T-helper 17 cell (primary cell): ENCODE measurements around the gene DNAH2. TPM values are rescaled to one million over a fixed set of nuclear protein-coding genes. Genes with fewer than 3 reads are reported as not detected.
A peak's percentile ranks its signal among the peaks of the same experiment; 100 is the strongest.
"Not testable (repeated sequence)": the region's sequence is repeated elsewhere in the genome, so short reads cannot be mapped to it uniquely, and the experiment has no call there.

Source experiments
- ATAC-seq: fragments of 150-1000 bp; cut with Tn5 transposase; 2 replicates; pipeline ENCODE4 v1.10.0; 2021; ENCODE audit warnings: mild to moderate bottlenecking, moderate library complexity
- DNase-seq, 3 donors: peaks; one replicate each; pipeline versions ENCODE4 v3.0.0 to v3.0.0-alpha.2; 2020 to 2021
- H3K9me3 ChIP-seq: one replicate; pipeline ENCODE4 v1.7.0; 2013; ENCODE audit warnings: low read length, mild to moderate bottlenecking; ENCODE audit not compliant: control insufficient read depth, poor library complexity, severe bottlenecking
- H3K27ac Mint-ChIP-seq: one replicate; pipeline ENCODE4 v1.8.0; 2022; ENCODE audit warnings: mild to moderate bottlenecking, moderate library complexity, mixed read lengths
- H3K27me3 Mint-ChIP-seq: one replicate; pipeline ENCODE4 v1.8.0; 2022; ENCODE audit warnings: mixed read lengths
- H3K36me3 Mint-ChIP-seq: one replicate; pipeline ENCODE4 v1.8.0; 2022; ENCODE audit warnings: low read depth, mixed read lengths
- H3K4me1 Mint-ChIP-seq: one replicate; pipeline ENCODE4 v1.8.0; 2022; ENCODE audit warnings: mild to moderate bottlenecking, mixed read lengths
- H3K4me3 Mint-ChIP-seq: one replicate; pipeline ENCODE4 v1.8.0; 2022; ENCODE audit warnings: mild to moderate bottlenecking, moderate library complexity, mixed read lengths
- total RNA-seq, 4 donors: library from RNA in 2 of 4; stranded (reverse) in 2 of 4; gene quantifications; one replicate each; pipeline ENCODE4 v1.2.3 and lab custom pipeline; 2022 to 2026

The DNAH2 gene
- total RNA-seq, 2 donors from 2014 or later = 0.31 TPM; not detected in 1

DNA sequence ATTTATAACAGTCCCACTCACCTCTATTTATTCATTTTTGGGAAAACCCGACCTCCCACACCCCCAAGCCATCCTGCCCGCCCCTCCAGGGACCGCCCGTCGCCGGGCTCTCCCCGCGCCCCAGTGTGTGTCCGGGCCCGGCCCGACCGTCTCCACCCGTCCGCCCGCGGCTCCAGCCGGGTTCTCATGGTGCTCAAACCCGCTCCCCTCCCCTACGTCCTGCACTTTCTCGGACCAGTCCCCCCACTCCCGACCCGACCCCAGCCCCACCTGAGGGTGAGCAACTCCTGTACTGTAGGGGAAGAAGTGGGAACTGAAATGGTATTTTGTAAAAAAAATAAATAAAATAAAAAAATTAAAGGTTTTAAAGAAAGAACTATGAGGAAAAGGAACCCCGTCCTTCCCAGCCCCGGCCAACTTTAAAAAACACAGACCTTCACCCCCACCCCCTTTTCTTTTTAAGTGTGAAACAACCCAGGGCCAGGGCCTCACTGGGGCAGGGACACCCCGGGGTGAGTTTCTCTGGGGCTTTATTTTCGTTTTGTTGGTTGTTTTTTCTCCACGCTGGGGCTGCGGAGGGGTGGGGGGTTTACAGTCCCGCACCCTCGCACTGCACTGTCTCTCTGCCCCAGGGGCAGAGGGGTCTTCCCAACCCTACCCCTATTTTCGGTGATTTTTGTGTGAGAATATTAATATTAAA is 136.7 kb downstream of the DNAH2 start:
- H3K27me3 Mint-ChIP-seq = no peaks in the 10 kb centered on the region
- peak overlapping the region; percentile 81 for H3K27ac Mint-ChIP-seq
- no peak overlapping the region for H3K4me3 Mint-ChIP-seq
- H3K9me3 ChIP-seq = no peaks in the 10 kb centered on the region
- no peak for ATAC-seq
- DNase-seq = no peak
- H3K36me3 Mint-ChIP-seq = no peaks in the 10 kb centered on the region
- peaks cover 17% of the 10 kb centered on the region for H3K4me1 Mint-ChIP-seq

DNA sequence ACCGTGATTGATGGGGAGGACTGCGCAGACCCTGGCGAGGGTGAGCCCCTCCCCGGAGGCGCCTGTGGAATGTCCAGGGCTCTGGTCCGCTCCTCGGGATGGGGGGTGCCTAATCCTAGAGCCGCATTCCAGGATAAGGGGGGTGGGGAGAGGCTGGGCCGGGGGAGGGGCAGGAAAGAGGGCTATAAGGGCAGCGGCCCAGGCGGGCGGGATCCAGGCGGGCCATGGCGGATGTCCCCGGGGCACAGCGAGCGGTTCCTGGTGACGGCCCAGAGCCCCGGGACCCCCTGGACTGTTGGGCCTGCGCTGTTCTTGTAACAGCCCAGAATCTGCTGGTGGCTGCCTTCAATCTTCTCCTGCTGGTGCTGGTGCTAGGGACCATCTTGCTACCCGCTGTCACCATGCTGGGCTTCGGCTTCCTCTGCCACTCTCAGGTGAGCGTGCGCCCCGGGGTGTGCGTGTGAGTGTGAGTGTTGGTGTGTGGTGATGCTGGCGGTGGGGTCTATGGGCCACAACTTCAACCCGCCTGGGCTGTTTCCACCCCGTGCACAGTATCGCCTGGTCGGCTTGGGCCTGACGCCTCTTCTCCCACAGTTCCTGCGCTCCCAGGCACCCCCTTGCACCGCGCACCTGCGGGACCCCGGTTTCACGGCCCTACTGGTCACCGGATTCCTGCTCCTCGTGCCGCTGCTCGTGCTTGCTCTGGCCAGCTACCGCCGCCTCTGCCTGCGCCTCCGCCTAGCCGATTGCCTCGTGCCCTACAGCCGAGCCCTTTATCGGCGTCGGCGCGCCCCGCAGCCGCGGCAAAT is 137.5 kb downstream of the DNAH2 start, which contains the start of gene TMEM88:
Gene TMEM88, plus strand, starts transcription at position 216 of the 809 bp plus-strand sequence. Its CDS starts 9 bp downstream, at position 225.
- Mint-ChIP-seq H3K36me3 (peaks cover 3% of the 10 kb centered on the region), H3K27me3 (no peaks in the 10 kb centered on the region), H3K4me3 (no peak within 1 kb of the TSS), H3K27ac (peak within 1 kb of the TSS; percentile 81), H3K4me1 (peaks cover 22% of the 10 kb centered on the region)
- H3K9me3 ChIP-seq = no peaks in the 10 kb centered on the region
- ATAC-seq (no peak), DNase-seq (peak in 1 of 3 donors; percentile 26)

DNA sequence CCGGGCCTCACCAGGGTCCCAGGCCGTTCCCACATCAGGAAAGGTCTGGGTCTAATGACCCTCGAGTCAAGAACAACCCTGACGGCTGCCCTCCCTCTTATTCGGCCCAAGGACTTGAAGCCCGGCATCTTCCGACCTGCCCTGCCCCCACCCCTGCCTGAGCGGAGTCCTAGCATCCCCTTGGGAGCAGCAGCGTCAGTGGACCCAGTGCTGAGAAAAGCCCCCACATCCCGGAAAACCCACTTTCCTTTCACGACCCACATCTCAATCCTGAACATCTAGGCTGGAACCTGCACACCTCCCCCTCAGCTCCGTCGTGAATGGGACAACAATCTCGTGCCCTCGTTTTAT is 138.1 kb downstream of the DNAH2 start:
- H3K4me3 Mint-ChIP-seq = no peak overlapping the region
- peaks cover 22% of the 10 kb centered on the region for H3K4me1 Mint-ChIP-seq
- H3K9me3 ChIP-seq = no peaks in the 10 kb centered on the region
- DNase-seq = peak in 1 of 3 donors; percentile 16
- H3K36me3 Mint-ChIP-seq = peaks cover 3% of the 10 kb centered on the region
- no peak overlapping the region for H3K27ac Mint-ChIP-seq
- ATAC-seq = no peak
- H3K27me3 Mint-ChIP-seq = no peaks in the 10 kb centered on the region

DNA sequence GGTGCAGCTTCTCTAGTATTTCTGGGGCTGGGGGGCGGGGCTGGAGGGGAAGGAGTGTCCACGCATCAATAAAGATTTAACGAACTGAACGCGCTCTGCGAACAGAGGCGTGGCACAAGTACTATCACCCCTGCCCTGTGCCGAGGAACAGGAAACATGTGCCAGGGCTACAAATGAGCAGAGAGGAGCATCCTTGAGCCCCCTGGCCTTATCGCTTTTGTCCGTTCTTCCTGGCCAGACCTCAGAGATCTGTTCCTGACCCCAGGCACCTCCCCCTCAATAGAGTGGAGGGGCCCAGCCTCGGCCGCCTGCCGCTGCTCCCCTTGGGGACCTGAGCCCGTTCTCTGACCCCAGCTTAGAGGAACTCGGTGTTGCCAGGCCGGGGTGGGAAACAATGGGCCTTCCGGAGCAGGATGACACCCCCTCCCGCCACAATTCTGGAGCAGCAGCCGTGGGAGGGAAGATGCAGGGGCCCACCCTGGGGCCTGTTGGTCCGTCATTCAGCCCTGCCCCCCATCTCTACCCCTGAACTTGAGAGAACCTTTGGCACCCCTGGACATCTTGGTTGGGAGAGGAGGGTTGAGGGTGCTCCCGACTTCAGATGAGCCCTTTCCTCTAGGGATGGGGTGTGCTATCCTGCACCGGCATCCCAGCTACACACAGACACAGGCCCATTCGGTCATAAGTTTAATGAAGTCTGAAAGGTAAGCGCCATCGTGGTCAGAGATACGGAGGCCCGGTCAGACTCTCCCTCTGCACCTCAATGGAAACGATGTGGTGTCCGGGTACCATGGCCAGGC is 138.7 kb downstream of the DNAH2 start:
- Mint-ChIP-seq H3K4me1 (peaks cover 21% of the 10 kb centered on the region), H3K27ac (no peak overlapping the region), H3K36me3 (peaks cover 3% of the 10 kb centered on the region), H3K4me3 (no peak overlapping the region), H3K27me3 (no peaks in the 10 kb centered on the region)
- no peaks in the 10 kb centered on the region for H3K9me3 ChIP-seq
- DNase-seq = peak in 1 of 3 donors; percentile 27
- no peak for ATAC-seq

DNA sequence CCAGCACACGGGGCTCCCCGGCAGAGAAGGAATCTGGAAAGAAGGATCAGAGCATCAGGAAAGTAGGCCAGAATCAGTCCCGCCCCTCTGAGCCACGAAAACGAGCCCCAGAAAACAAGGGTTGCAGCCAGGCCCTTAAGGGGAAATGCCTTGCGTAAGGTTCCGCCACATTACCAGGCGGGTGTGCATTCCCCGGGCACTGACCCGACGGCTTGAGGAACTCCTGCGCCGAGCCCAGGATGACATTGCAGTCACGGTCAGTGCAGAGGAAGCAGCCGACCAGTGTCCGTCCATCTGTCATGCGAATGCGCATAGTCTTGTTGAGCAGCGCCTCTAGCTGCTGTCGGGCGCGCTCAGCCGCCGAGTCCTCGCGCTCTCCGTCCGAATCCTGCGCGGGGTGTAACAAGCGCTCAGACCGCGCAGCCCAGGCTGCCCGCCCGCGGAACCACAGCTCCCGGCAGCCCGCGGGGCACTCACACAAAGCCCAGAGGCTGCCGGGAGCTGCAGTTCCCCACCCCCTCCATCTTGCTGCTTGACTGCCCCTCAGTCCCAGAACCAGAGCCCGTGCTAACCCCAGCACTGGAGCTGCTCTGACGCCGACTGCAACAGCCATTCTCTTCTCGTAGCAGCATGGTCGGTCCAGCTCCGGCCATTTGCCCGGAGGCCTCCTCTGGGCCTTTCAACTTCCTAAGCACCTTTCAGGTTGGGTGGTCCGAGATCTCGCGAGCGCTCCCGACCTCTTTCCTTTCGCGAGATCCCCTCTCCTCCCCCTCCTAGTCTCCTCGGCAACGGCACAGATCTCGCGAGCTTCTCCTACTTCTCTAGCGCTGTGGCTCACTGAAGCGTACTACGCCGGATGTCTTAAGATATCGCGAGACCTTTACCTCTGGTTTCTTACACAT is 139.5 kb downstream of the DNAH2 start, which contains the start of gene NAA38:
Gene NAA38, minus strand, starts transcription at position 749 of the 902 bp plus-strand sequence. Its CDS starts 96 bp downstream, at position 653.
- DNase-seq = peak; percentile 79 to 88 (median 85)
- Mint-ChIP-seq H3K27me3 (no peaks in the 10 kb centered on the region), H3K4me3 (no peak within 1 kb of the TSS), H3K36me3 (peaks cover 3% of the 10 kb centered on the region), H3K27ac (no peak within 1 kb of the TSS), H3K4me1 (peaks cover 16% of the 10 kb centered on the region)
- H3K9me3 ChIP-seq = no peaks in the 10 kb centered on the region
- ATAC-seq = peak; percentile 82

DNA sequence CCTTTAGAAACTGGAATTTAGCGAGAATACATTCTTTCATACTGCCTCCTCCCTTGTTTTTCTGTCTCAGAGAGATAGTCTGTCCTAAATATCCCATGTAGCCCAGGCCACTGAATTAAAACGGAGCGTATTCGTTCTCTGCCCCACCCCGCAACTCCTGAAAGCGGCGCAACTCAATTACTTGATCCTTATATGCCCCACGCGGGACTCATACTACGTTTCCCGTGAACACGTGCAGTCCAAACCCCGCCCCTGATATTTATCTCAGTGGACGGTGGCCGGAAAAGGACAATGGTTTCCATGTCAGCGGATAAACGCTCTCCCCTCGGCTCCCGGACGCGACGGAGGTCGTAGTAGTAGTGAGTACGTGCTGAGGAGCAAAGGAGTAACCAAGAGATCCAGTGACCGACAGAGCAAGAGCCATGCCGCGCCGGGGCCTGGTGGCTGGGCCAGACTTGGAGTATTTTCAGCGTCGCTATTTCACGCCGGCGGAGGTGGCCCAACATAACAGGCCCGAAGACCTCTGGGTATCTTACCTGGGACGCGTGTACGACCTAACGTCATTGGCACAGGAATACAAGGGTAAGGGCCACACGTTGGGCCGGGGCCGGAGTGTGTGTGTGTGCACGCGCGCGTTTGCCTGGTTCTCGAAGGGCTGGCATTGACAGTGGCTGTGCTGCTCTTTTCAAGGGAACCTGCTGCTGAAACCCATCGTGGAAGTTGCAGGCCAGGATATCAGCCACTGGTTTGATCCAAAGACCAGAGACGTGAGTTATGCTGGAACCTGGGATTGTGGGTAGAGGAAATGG is 140.4 kb downstream of the DNAH2 start, which contains the start of gene CYB5D1:
Gene CYB5D1, plus strand, starts transcription at position 291 of the 809 bp plus-strand sequence. Its CDS starts 132 bp downstream, at position 423.
- H3K4me3 Mint-ChIP-seq = no peak within 1 kb of the TSS
- H3K27me3 Mint-ChIP-seq = no peaks in the 10 kb centered on the region
- peaks cover 19% of the 10 kb centered on the region for H3K4me1 Mint-ChIP-seq
- H3K27ac Mint-ChIP-seq = no peak within 1 kb of the TSS
- H3K9me3 ChIP-seq = no peaks in the 10 kb centered on the region
- H3K36me3 Mint-ChIP-seq = peaks cover 6% of the 10 kb centered on the region
- peak; percentile 61 to 77 (median 77) for DNase-seq
- ATAC-seq = peak; percentile 60

DNA sequence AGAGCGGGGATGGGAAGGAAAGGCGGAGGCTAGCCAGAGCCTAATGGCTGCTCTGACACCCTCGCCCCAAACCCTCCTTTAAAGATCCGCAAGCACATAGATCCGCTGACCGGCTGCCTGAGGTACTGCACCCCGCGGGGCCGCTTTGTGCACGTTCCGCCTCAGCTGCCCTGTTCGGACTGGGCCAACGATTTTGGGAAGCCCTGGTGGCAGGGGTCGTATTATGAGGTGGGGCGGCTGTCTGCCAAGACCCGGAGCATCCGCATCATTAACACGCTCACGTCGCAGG is 140.9 kb downstream of the DNAH2 start:
- no peak overlapping the region for H3K27ac Mint-ChIP-seq
- H3K36me3 Mint-ChIP-seq = peaks cover 6% of the 10 kb centered on the region
- H3K9me3 ChIP-seq = no peaks in the 10 kb centered on the region
- H3K4me3 Mint-ChIP-seq = no peak overlapping the region
- H3K27me3 Mint-ChIP-seq = no peaks in the 10 kb centered on the region
- no peak for ATAC-seq
- peaks cover 19% of the 10 kb centered on the region for H3K4me1 Mint-ChIP-seq
- peak in 1 of 3 donors; percentile 31 for DNase-seq

DNA sequence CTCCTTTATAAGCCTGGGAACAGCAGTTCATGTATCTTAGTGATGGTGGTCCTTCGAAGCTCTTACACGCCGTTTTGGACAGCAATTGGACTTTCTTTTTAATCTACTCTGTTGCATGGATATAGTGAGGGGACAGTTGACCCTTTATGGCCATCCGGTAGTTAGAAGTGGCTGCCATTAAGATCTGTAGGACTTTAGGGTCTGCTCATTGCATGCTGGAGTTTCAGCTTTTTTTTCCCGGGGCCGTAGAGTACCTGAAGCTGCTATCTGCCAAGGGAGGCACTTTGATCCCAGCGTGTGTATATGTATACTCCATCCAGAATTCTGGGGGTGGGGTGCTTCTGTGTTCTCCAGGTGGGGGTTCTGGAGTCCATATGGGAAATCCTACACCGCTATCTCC is 141.5 kb downstream of the DNAH2 start:
- no peak for ATAC-seq
- H3K27ac Mint-ChIP-seq = peak overlapping the region; percentile 95
- DNase-seq = no peak
- H3K36me3 Mint-ChIP-seq = peaks cover 6% of the 10 kb centered on the region
- no peak overlapping the region for H3K4me3 Mint-ChIP-seq
- H3K27me3 Mint-ChIP-seq = no peaks in the 10 kb centered on the region
- peaks cover 21% of the 10 kb centered on the region for H3K4me1 Mint-ChIP-seq
- no peaks in the 10 kb centered on the region for H3K9me3 ChIP-seq

DNA sequence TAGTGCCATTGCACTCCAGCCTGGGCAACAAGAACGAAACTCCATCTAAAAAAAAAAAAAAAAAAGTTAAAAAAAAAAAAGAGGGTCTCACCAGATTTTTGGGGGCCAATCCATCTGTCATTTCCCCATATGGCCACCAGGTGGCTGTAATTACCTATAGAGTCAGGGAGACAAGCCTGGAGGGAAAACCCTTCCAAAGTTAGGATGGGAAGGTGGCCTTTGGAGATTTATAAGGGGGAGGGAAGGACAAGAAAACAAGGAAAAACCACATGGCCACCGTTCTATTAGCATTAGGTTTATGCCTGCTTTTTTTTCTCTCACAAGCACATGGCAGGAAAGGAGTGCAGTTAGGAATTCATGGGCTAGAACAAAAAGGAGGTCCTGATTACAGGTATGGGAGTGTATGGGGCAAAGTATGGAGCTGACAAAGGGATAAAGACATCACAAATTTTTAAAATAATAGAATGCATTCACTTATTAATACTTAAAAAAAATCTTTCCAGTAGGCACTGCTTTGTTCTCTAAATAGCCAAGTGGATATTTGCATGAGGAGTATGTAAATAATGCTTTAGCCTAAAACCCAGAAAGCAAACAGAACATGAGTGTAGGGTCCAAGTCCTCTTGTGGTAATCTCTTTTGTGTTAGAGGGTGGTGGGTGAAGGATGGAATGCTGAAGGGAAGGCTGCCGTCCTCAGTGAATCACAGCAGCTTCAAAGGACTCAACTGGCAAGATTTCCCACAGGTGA is 145.3 kb downstream of the DNAH2 start:
- H3K9me3 ChIP-seq = no peaks in the 10 kb centered on the region
- Mint-ChIP-seq H3K27me3 (no peaks in the 10 kb centered on the region), H3K36me3 (peaks cover 6% of the 10 kb centered on the region), H3K4me1 (peaks cover 30% of the 10 kb centered on the region), H3K27ac (peak overlapping the region; percentile 57), H3K4me3 (no peak overlapping the region)
- ATAC-seq = no peak
- peak in 1 of 3 donors; percentile 39 for DNase-seq

DNA sequence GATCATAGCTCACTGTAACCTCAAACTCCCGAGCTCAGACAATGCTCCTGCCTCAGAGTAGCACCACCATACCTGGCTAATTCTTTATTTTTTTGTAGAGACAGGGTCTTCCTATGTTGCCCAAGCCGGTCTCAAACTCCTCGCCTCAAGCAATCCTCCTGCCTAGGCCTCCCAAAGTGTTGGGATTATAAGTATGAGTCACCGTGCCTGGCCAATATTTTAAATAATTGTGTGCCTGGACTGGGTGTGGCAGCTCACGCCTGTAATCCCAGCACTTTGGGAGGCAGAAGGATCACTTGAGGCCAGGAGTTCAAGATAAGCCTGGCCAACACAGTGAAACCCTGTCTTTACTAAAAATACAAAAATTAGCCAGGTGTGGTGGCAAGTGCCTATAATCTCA is 146.8 kb downstream of the DNAH2 start:
- not testable (repeated sequence) for DNase-seq, H3K27me3 Mint-ChIP-seq, H3K36me3 Mint-ChIP-seq, ATAC-seq, H3K9me3 ChIP-seq, H3K27ac Mint-ChIP-seq, H3K4me3 Mint-ChIP-seq
- peaks cover 36% of the 10 kb centered on the region for H3K4me1 Mint-ChIP-seq

DNA sequence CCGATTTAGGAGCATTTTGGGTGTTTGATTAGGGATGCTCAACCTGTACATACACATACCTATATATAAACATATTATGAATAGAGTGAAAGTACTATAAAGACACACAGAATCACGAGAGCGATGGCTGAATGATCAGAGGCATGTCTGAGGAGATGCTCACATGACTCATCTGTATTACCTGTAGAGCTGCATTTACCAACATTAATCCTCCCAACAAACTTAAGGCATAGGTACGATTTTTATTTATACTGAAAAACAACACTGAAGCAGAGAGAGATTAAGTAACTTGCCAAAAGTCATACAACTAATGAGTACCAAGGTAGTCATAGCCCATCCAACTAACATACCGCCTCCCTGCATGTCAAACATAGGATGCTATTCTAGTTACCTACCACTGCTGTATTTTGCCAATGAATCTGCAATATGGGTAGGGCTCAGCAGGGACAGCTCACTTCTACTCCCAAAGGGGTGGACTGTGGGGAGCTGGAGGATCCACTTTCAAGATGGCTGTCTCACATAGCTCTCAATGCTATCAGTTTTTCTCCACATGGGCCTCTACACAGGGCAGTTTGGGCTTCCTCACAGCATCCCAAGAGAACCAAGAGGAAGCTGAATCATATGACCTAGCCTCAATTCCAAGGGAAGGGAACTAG is 147.6 kb downstream of the DNAH2 start:
- DNase-seq (no peak), ATAC-seq (no peak)
- Mint-ChIP-seq H3K4me1 (peaks cover 31% of the 10 kb centered on the region), H3K4me3 (no peak overlapping the region), H3K27ac (no peak overlapping the region), H3K27me3 (no peaks in the 10 kb centered on the region), H3K36me3 (peaks cover 3% of the 10 kb centered on the region)
- H3K9me3 ChIP-seq = no peaks in the 10 kb centered on the region
